Right lobe of liver (tissue), 4 donors: ENCODE data around the gene CLDN4.
"Not testable (repeated sequence)": the region's sequence is repeated elsewhere in the genome, so short reads cannot be mapped to it uniquely, and the experiment has no call there.

Source experiments
- CTCF ChIP-seq, 4 donors: fragments of 200-600 bp in 3 of 4; fragments of 450-650 bp in 1 of 4; IDR thresholded peaks; one replicate each; pipeline versions ENCODE4 v1.5.1 to v1.8.0; 2016 to 2022; ENCODE audit warnings: antibody characterized with exemption in 4 of 4, mild to moderate bottlenecking in 2 of 4
- POLR2A ChIP-seq: fragments of 450-650 bp; IDR thresholded peaks from one replicate; pipeline ENCODE4 v1.6.1; 2017; ENCODE audit warnings: antibody characterized with exemption, mild to moderate bottlenecking
- donor health status: DM: no; HTN: no; CAD: no.
- donor health status: DM: no; HTN: no; CAD: no.
- donor health status: DM: no; HTN: yes; CAD: no.

GRCh38 chr7:73821597-73822285 is 9.1 kb upstream of the CLDN4 start:
- not testable (repeated sequence) for TF ChIP-seq CTCF (IDR thresholded peaks at IDR 0.05); POLR2A
